ENCODE results near the gene MCC.

- TF ChIP-seq POLR2A (IDR thresholded peaks at IDR 0.05) (no peak), CTCF (IDR thresholded peaks at IDR 0.05) (no peak)
Measured at GRCh38 chr5:112973904-112974303, 514.3 kb downstream of the MCC start.
